SK-N-SH treated with all-trans-retinoic acid at 6 μM for 48 hours (cell line): ENCODE results near the gene LIMK1.

ENCODE experiments used
- ATAC-seq: fragments of 200-7000 bp; cut with Tn5 transposase; 3 replicates; pipeline ENCODE4 v1.9.1; 2020; ENCODE audit warnings: mild to moderate bottlenecking, moderate library complexity
- ARNTL ChIP-seq: fragments of 450-650 bp; formaldehyde crosslinking; IDR thresholded peaks from 2 replicates; pipeline ENCODE4 v1.5.0; 2020; ENCODE audit warnings: low read depth, mild to moderate bottlenecking, moderate library complexity, borderline replicate concordance
- BACH2 ChIP-seq: fragments of 250-450 bp; sonication (Bioruptor Pico); IDR thresholded peaks from 2 replicates; pipeline ENCODE4 v1.9.0; 2021; ENCODE audit warnings: mild to moderate bottlenecking, borderline replicate concordance
- CREB5 ChIP-seq: fragments of 250-450 bp; sonication (Bioruptor Pico); IDR thresholded peaks from 2 replicates; pipeline ENCODE4 v1.5.1; 2020; ENCODE audit warnings: low read depth, mild to moderate bottlenecking, moderate library complexity
- CSRNP3 ChIP-seq: fragments of 250-450 bp; sonication (Bioruptor Pico); IDR thresholded peaks from 2 replicates; pipeline ENCODE4 v1.5.1; 2021; ENCODE audit warnings: mild to moderate bottlenecking, moderate library complexity
- ESRRG ChIP-seq: fragments of 250-450 bp; sonication (Bioruptor Pico); IDR thresholded peaks from 2 replicates; pipeline ENCODE4 v1.6.1; 2021; ENCODE audit warnings: mild to moderate bottlenecking
- GLIS3 ChIP-seq: fragments of 250-450 bp; sonication (Bioruptor Pico); IDR thresholded peaks from 2 replicates; pipeline ENCODE4 v1.5.0; 2020; ENCODE audit warnings: mild to moderate bottlenecking, moderate library complexity
- OSR1 ChIP-seq: fragments of 250-450 bp; sonication (Bioruptor Pico); IDR thresholded peaks from 2 replicates; pipeline ENCODE4 v1.8.0; 2022; ENCODE audit warnings: moderate library complexity, mild to moderate bottlenecking, inconsistent platforms
- PATZ1 ChIP-seq: fragments of 250-450 bp; sonication (Bioruptor Pico); IDR thresholded peaks from 2 replicates; pipeline ENCODE4 v1.8.0; 2020; ENCODE audit warnings: mild to moderate bottlenecking, moderate library complexity, borderline replicate concordance
- PPARA ChIP-seq: fragments of 250-450 bp; sonication (Bioruptor Pico); IDR thresholded peaks from 2 replicates; pipeline ENCODE4 v1.5.0; 2020; ENCODE audit warnings: mild to moderate bottlenecking, borderline replicate concordance
- RARB ChIP-seq: fragments of 250-450 bp; sonication (Bioruptor Pico); IDR thresholded peaks from 2 replicates; pipeline ENCODE4 v1.8.0; 2021; ENCODE audit warnings: mild to moderate bottlenecking, moderate library complexity
- SNAI2 ChIP-seq: fragments of 250-450 bp; sonication (Bioruptor Pico); IDR thresholded peaks from 2 replicates; pipeline ENCODE4 v1.5.0; 2020; ENCODE audit warnings: mild to moderate bottlenecking, moderate library complexity
- TCF4 ChIP-seq: fragments of 250-450 bp; sonication (Bioruptor Pico); IDR thresholded peaks from 2 replicates; pipeline ENCODE4 v1.8.0; 2021; ENCODE audit warnings: mild to moderate bottlenecking, moderate library complexity, borderline replicate concordance
- TOX ChIP-seq: fragments of 250-450 bp; sonication (Bioruptor Pico); IDR thresholded peaks from 2 replicates; pipeline ENCODE4 v1.8.0; 2021; ENCODE audit warnings: mild to moderate bottlenecking, moderate library complexity, borderline replicate concordance
- TSHZ2 ChIP-seq: fragments of 250-450 bp; sonication (Bioruptor Pico); IDR thresholded peaks from 2 replicates; pipeline ENCODE4 v1.5.0; 2020; ENCODE audit warnings: mild to moderate bottlenecking, moderate library complexity
- ZC3H10 ChIP-seq: fragments of 250-450 bp; sonication (Bioruptor Pico); IDR thresholded peaks from 2 replicates; pipeline ENCODE4 v1.5.1; 2021; ENCODE audit warnings: mild to moderate bottlenecking, moderate library complexity
- ZFP3 ChIP-seq: fragments of 250-450 bp; sonication (Bioruptor Pico); IDR thresholded peaks from 2 replicates; pipeline ENCODE4 v1.5.0; 2020; ENCODE audit warnings: mild to moderate bottlenecking, moderate library complexity
- ZNF565 ChIP-seq: fragments of 450-650 bp; formaldehyde crosslinking; conservative IDR thresholded peaks from 2 replicates; pipeline ENCODE4 v1.5.0; 2020; ENCODE audit warnings: low read depth, mild to moderate bottlenecking, moderate library complexity
- ZNF70 ChIP-seq: fragments of 450-650 bp; formaldehyde crosslinking; IDR thresholded peaks from 2 replicates; pipeline ENCODE4 v1.5.0; 2020; ENCODE audit warnings: mild to moderate bottlenecking, moderate library complexity
- ZNF8 ChIP-seq: fragments of 450-650 bp; formaldehyde crosslinking; IDR thresholded peaks from 2 replicates; pipeline ENCODE4 v1.5.0; 2020; ENCODE audit warnings: mild to moderate bottlenecking, moderate library complexity

Gene LIMK1

GRCh38 chr7:74069086-74069541 is 14.5 kb upstream of the LIMK1 start:
- ATAC-seq = no peak
- TF ChIP-seq ZFP3 (CRISPR knock-in tag) = no peak

- TF ChIP-seq OSR1 (CRISPR knock-in tag) = no peak
- TF ChIP-seq PATZ1 (CRISPR knock-in tag) = no peak
- no peak for TF ChIP-seq RARB (CRISPR knock-in tag)
- no peak for TF ChIP-seq TOX (CRISPR knock-in tag)
- no peak for TF ChIP-seq TCF4 (CRISPR knock-in tag)
- no peak for TF ChIP-seq GLIS3 (CRISPR knock-in tag)
- TF ChIP-seq CREB5 (CRISPR knock-in tag) = no peak
- TF ChIP-seq ARNTL = no peak
- no peak for TF ChIP-seq BACH2
- no peak for TF ChIP-seq ZNF70 (CRISPR knock-in tag)
- TF ChIP-seq PPARA (CRISPR knock-in tag) = no peak
- TF ChIP-seq SNAI2 = no peak
- no peak for TF ChIP-seq ZFP3 (CRISPR knock-in tag)
- no peak for TF ChIP-seq ZC3H10 (CRISPR knock-in tag)
- TF ChIP-seq TSHZ2 (CRISPR knock-in tag) = no peak
- no peak for TF ChIP-seq ESRRG (CRISPR knock-in tag)
- TF ChIP-seq ZNF565 (CRISPR knock-in tag) = no peak
- no peak for TF ChIP-seq CSRNP3 (CRISPR knock-in tag)
- no peak for TF ChIP-seq ZNF8 (CRISPR knock-in tag)
- ATAC-seq = no peak
These were observed 13.6 kb upstream of the LIMK1 start for GRCh38 chr7:74069790-74070618.

- no peak for ATAC-seq
- TF ChIP-seq ZNF565 (CRISPR knock-in tag) (no peak), GLIS3 (CRISPR knock-in tag) (no peak), RARB (CRISPR knock-in tag) (no peak), TSHZ2 (CRISPR knock-in tag) (no peak), BACH2 (no peak), ESRRG (CRISPR knock-in tag) (no peak), CREB5 (CRISPR knock-in tag) (no peak), CSRNP3 (CRISPR knock-in tag) (no peak), PATZ1 (CRISPR knock-in tag) (no peak)
These were observed 13.0 kb upstream of the LIMK1 start for GRCh38 chr7:74070619-74070921.
